ENCODE measurements around the gene DNAH1. TPM values are rescaled to one million over a fixed set of nuclear protein-coding genes. Genes with fewer than 3 reads are reported as not detected.

The DNAH1 gene
- total RNA-seq, 2 experiments from 2014 or later = 9.4 TPM

GRCh38 chr3:52302426-52303145 is 13.5 kb upstream of the DNAH1 start:
- no peaks in the 10 kb centered on the region for H3K9me3 Mint-ChIP-seq
- no peak overlapping the region for H3K4me3 Mint-ChIP-seq
- H3K27ac Mint-ChIP-seq = no peak overlapping the region
- H3K4me1 Mint-ChIP-seq (ENCODE audit: low read depth) = peaks cover 27% of the 10 kb centered on the region
- no peak for DNase-seq
- H3K36me3 Mint-ChIP-seq (ENCODE audit: low read depth) = peaks cover 2% of the 10 kb centered on the region
- H3K27me3 Mint-ChIP-seq (ENCODE audit: low read depth) = no peaks in the 10 kb centered on the region
- intact Hi-C loops (cut with micrococcal nuclease) = no loop called here
- CTCF ChIA-PET = interaction anchor here (2.7 kb wide), 1 partner anchor 36 kb away, joined by 11 read pairs; no protein-coding TSS in a partner anchor

DNA sequence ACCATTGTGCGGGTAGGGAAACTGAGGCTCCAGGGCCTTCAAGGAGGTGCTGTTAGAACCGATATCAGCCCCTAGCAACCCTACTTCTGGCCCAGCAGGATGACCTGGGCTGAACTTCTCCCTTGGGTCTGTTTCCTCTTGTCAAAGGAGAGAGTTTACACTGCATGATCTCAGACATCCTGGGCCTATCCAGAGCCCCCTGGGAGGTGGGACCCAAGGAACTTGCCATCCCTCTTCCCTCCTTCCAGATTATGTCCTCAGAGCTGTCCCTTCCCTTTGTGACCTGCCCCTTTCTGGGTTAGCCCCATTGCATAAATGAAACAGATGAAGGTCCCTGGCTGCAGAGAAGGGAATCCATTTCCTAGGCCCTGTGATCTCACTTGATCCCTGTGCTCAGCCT is 12.3 kb upstream of the DNAH1 start:
- Mint-ChIP-seq H3K4me3 (no peak overlapping the region), H3K27me3 (ENCODE audit: low read depth) (no peaks in the 10 kb centered on the region), H3K4me1 (ENCODE audit: low read depth) (peaks cover 31% of the 10 kb centered on the region), H3K36me3 (ENCODE audit: low read depth) (peaks cover 2% of the 10 kb centered on the region), H3K27ac (no peak overlapping the region), H3K9me3 (no peaks in the 10 kb centered on the region)
- intact Hi-C loops (cut with micrococcal nuclease) = no loop called here
- no peak for DNase-seq
- CTCF ChIA-PET = no interaction called here

DNA sequence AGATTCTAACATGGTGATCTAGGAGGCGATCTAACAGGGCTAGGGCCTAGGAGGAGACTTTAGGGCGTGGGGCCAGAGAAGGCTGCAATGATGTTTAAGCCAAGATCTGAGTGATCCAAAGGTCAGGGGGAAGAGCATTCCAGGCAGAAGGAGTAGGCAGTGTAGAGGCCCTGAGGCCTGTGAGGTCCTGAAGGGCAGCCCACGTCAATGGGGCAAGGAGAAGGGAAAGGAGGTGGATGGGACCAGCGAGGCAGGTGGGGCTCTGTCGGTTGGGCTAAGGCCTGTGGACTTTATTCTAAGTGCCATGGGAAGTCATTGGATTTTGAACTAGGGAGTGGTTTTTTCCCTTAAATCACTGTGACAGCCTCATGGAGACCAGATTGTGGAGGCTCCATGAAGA is 10.2 kb upstream of the DNAH1 start:
- Mint-ChIP-seq H3K27ac (no peak overlapping the region), H3K36me3 (ENCODE audit: low read depth) (peaks cover 2% of the 10 kb centered on the region), H3K4me1 (ENCODE audit: low read depth) (peaks cover 27% of the 10 kb centered on the region), H3K9me3 (no peaks in the 10 kb centered on the region), H3K4me3 (no peak overlapping the region), H3K27me3 (ENCODE audit: low read depth) (no peaks in the 10 kb centered on the region)
- intact Hi-C loops (cut with micrococcal nuclease) = no loop called here
- CTCF ChIA-PET = no interaction called here
- no peak for DNase-seq

DNA sequence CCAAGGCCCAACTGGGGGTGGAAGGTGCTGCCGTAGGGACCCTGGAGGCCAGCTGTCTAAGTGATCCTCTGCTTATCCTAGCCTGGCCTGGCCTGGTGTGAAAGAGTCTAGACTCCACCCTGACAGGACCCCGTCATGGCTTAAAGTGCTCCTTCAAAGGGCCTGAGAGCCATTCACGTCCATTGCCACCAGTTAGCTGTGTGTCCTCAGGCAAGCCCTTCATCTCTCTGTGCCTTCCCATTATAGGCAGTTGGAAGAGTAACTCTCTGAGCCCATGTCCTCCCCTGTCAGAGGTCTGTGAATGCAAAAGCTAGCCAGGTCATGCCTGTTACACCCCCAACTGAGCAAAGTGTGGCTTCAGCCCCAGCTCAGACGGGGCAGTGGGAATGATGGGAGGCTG is 9.1 kb upstream of the DNAH1 start:
- H3K27ac Mint-ChIP-seq = no peak overlapping the region
- intact Hi-C loops (cut with micrococcal nuclease) = no loop called here
- H3K27me3 Mint-ChIP-seq (ENCODE audit: low read depth) = no peaks in the 10 kb centered on the region
- CTCF ChIA-PET = interaction anchor here (0.7 to 1.6 kb wide), 5 partner anchors 12 to 86 kb away, joined by 3 to 6 read pairs (median 3); no protein-coding TSS in a partner anchor
- H3K36me3 Mint-ChIP-seq (ENCODE audit: low read depth) = peaks cover 2% of the 10 kb centered on the region
- no peak overlapping the region for H3K4me3 Mint-ChIP-seq
- DNase-seq = no peak
- peaks cover 31% of the 10 kb centered on the region for H3K4me1 Mint-ChIP-seq (ENCODE audit: low read depth)
- no peaks in the 10 kb centered on the region for H3K9me3 Mint-ChIP-seq

DNA sequence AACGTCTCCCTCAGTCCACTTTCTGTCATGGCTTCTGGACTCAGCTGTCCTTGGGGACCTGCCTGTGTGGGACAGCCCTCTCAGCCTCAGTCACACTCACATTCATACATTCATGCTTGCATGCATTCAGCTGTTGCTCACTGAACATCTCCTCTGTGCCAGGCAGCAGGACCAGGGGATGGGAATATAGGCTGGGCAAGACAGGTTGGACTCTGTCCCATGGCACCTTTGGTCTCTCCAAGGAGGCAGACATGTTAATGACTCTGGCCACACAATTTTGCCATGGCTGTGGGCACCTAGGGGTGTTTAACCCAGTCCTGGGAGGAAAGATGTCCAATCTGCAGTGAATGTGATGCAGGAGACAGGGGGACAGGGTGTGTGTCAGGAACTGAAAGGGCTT is 7.8 kb upstream of the DNAH1 start:
- CTCF ChIA-PET = no interaction called here
- H3K36me3 Mint-ChIP-seq (ENCODE audit: low read depth) = peaks cover 2% of the 10 kb centered on the region
- H3K27ac Mint-ChIP-seq = no peak overlapping the region
- H3K4me3 Mint-ChIP-seq = no peak overlapping the region
- no peaks in the 10 kb centered on the region for H3K9me3 Mint-ChIP-seq
- intact Hi-C loops (cut with micrococcal nuclease) = no loop called here
- H3K27me3 Mint-ChIP-seq (ENCODE audit: low read depth) = no peaks in the 10 kb centered on the region
- peaks cover 34% of the 10 kb centered on the region for H3K4me1 Mint-ChIP-seq (ENCODE audit: low read depth)
- no peak for DNase-seq

DNA sequence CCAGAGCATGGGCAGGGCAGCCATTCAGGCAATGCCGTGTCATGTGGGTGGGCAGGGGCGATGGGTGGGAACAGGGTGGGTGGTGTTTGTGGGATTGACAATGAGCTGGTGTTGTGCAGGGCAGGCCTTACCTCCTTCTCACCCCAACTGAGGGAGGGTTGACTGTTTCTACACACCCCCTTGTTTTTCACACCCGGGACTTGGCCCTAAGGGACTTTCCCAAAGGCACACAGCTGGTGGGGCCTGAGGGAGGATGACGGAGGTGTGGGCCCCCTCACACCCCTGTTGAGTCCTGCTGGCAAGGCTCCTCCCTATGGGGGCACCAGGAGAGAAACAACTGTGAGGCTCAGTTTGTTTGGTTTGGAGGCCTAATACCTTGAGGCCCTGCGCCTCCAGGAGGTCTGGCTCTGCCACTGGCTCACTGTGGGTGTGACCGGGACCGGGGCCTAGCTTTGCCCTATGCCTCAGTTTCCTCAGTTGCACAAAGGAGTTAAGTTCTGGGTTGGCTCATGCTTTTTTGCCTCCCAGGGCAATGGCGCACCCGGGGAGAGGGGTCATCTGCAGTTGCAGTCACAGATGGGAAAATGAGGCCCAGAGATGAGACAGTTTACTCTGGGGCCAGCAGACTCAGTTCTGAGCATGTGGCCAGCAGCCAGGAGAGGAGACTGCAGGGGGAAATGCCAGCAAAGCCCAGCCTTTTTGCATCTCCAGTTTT is 5.1 kb upstream of the DNAH1 start:
- H3K27ac Mint-ChIP-seq = peak overlapping the region; percentile 59
- CTCF ChIA-PET = interaction anchor here (1.2 to 2.1 kb wide), 2 partner anchors 28 to 79 kb away, joined by 4 to 8 read pairs; no protein-coding TSS in a partner anchor
- H3K4me1 Mint-ChIP-seq (ENCODE audit: low read depth) = peaks cover 36% of the 10 kb centered on the region
- H3K36me3 Mint-ChIP-seq (ENCODE audit: low read depth) = no peaks in the 10 kb centered on the region
- peak; percentile 63 for DNase-seq
- no peaks in the 10 kb centered on the region for H3K9me3 Mint-ChIP-seq
- no peaks in the 10 kb centered on the region for H3K27me3 Mint-ChIP-seq (ENCODE audit: low read depth)
- no peak overlapping the region for H3K4me3 Mint-ChIP-seq
- intact Hi-C loops (cut with micrococcal nuclease) = no loop called here

GRCh38 chr3:52311576-52312119 is 4.5 kb upstream of the DNAH1 start:
- Mint-ChIP-seq H3K36me3 (ENCODE audit: low read depth) (no peaks in the 10 kb centered on the region), H3K4me3 (no peak overlapping the region), H3K27me3 (ENCODE audit: low read depth) (no peaks in the 10 kb centered on the region), H3K27ac (no peak overlapping the region), H3K4me1 (ENCODE audit: low read depth) (peaks cover 32% of the 10 kb centered on the region), H3K9me3 (no peaks in the 10 kb centered on the region)
- no peak for DNase-seq
- CTCF ChIA-PET = interaction anchor here (1.2 kb wide), 1 partner anchor 80 kb away, joined by 4 read pairs; no protein-coding TSS in a partner anchor
- intact Hi-C loops (cut with micrococcal nuclease) = no loop called here

- H3K4me1 Mint-ChIP-seq (ENCODE audit: low read depth) = peaks cover 29% of the 10 kb centered on the region
- H3K4me3 Mint-ChIP-seq = no peak overlapping the region
- no peaks in the 10 kb centered on the region for H3K9me3 Mint-ChIP-seq
- peak overlapping the region; percentile 54 for H3K27ac Mint-ChIP-seq
- no peak for DNase-seq
- no peaks in the 10 kb centered on the region for H3K36me3 Mint-ChIP-seq (ENCODE audit: low read depth)
- no peaks in the 10 kb centered on the region for H3K27me3 Mint-ChIP-seq (ENCODE audit: low read depth)
- intact Hi-C loops (cut with micrococcal nuclease) = no loop called here
- CTCF ChIA-PET = interaction anchor here (0.6 kb wide), 1 partner anchor 36 kb away, joined by 3 read pairs; no protein-coding TSS in a partner anchor
These were observed 2.8 kb upstream of the DNAH1 start for GRCh38 chr3:52313188-52313773.

DNA sequence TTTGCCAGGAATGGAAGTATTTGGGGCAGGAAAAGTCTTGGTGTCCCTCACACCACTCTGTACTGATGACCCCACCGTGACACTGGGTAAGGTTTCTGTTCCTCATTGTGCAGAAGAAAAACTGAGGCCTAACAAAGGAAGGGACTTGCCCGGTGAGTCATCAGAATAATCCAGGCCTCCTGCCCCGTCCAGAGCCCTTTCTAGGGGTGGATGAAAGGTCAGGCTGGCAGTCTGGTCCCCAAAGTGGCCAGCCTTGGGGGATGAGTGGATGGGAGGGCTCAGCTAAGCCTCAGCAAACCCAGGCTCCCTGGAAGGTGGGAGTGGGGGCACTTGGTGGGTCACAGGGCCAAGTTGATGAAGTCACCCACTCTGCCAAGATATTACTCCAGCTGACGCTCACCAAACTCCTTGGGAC is 2.3 kb upstream of the DNAH1 start:
- DNase-seq = peak; percentile 27
- Mint-ChIP-seq H3K4me1 (ENCODE audit: low read depth) (peaks cover 30% of the 10 kb centered on the region), H3K4me3 (no peak overlapping the region), H3K27me3 (ENCODE audit: low read depth) (no peaks in the 10 kb centered on the region), H3K36me3 (ENCODE audit: low read depth) (no peaks in the 10 kb centered on the region), H3K9me3 (no peaks in the 10 kb centered on the region), H3K27ac (peak overlapping the region; percentile 36)
- CTCF ChIA-PET = interaction anchor here (0.6 kb wide), 1 partner anchor 36 kb away, joined by 3 read pairs; no protein-coding TSS in a partner anchor
- intact Hi-C loops (cut with micrococcal nuclease) = no loop called here

DNA sequence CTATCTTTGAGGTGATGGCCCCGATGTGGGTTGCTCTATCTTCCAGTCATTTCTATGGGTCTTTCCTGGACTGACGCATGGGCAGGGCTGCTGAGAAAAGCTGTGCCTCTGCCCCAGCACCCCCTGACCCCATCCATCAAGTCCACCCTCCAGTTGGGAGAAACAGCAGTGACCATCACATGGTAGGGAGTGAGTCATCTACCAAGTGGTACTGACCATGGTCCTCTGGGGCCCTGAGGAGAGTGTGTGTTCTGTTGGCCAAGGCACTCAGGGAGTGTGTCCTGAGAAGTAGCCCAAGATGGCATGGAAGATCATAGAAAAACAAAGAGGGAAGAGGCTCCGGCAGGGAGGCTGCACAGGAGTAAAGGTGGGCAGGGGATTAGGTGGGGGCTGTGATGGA is 1.6 kb upstream of the DNAH1 start:
- CTCF ChIA-PET = interaction anchor here (0.6 to 1.8 kb wide), 2 partner anchors 24 to 82 kb away, joined by 3 to 10 read pairs; no protein-coding TSS in a partner anchor
- Mint-ChIP-seq H3K27ac (peak overlapping the region; percentile 32), H3K9me3 (no peaks in the 10 kb centered on the region), H3K4me3 (no peak overlapping the region), H3K27me3 (ENCODE audit: low read depth) (no peaks in the 10 kb centered on the region), H3K4me1 (ENCODE audit: low read depth) (peaks cover 30% of the 10 kb centered on the region), H3K36me3 (ENCODE audit: low read depth) (no peaks in the 10 kb centered on the region)
- intact Hi-C loops (cut with micrococcal nuclease) = no loop called here
- no peak for DNase-seq

DNA sequence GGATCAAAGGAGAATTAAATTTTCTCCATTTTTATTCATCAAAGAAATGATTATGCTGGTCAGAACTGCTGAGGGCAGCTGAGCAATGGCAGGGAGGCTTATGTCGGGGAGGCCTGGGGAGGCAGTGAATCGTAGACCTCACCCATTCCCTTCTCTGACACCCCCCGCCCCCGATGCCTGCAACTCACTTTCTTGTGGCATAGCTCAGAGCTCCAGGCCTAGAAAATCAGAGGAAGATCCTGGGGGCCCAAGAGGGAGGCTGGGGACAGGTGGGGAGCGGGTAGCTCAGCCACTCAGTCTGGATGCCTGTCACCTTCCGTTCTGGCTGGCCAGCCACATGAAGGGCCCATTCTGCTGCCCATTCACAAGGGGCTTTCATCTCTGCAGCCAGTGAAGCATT is 1.1 kb upstream of the DNAH1 start:
- Mint-ChIP-seq H3K4me3 (no peak overlapping the region), H3K36me3 (ENCODE audit: low read depth) (no peaks in the 10 kb centered on the region), H3K27ac (no peak overlapping the region), H3K9me3 (no peaks in the 10 kb centered on the region), H3K27me3 (ENCODE audit: low read depth) (no peaks in the 10 kb centered on the region), H3K4me1 (ENCODE audit: low read depth) (peaks cover 30% of the 10 kb centered on the region)
- no peak for DNase-seq
- intact Hi-C loops (cut with micrococcal nuclease) = no loop called here
- CTCF ChIA-PET = interaction anchor here (0.6 to 1.8 kb wide), 3 partner anchors 23 to 83 kb away, joined by 3 to 10 read pairs (median 3); no protein-coding TSS in a partner anchor

Data from activated naive CD4-positive, alpha-beta T cell treated with anti-CD3 and anti-CD28 coated beads for 36 hours (primary cell).